Measurements from ENCODE around the gene SNTA1. TPM values are rescaled to one million over a fixed set of nuclear protein-coding genes. Genes with fewer than 3 reads are reported as not detected.

SNTA1 gene
- total RNA-seq, 2 experiments from 2014 or later: 36.6 to 44.8 TPM

DNA sequence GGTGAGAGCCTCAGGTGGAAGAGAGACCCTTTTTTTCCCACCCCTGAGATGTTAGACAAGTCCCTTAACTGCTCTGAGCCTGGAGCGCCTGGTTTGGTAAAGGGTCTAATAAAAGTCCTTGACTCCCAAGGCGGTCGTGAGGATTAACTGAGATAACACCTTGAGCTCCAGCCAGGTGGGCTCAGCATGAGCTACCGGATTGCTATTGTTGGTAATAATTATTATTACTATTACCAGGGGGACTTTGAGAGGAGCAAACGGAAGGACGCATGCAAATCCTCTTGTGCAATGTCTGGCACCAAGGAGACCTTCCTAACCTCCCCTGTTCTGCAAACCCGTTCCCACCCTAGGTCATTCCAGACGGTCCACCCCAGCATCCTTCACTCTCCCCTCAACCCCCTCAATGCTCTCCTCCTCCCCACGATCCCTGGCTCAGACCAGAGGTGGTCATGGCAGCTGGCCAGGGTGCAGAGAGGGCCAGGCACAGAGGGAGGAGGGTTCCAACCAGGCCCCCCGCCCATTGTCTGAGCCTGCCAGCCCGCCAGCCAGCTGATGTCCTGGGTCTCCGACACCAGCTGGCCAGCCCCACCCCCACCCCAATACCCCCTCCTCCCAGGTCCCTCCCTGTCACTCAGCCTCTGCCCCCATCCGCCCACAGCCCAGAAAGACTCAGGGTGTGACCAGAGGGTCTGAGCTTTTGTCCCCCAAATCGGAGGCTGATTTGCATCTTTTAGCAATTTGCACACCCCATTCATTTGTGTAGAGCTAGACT lies 32.0 kb upstream of the SNTA1 start:
- no peaks in the 10 kb centered on the region for H3K9me2 ChIP-seq (ENCODE audit: insufficient read depth, low read length)
- H2AFZ ChIP-seq (ENCODE audit: low read length): peak overlapping the region; percentile 91
- ChIA-PET POLR2A (interaction anchor here (0.6 to 2.6 kb wide), 6 partner anchors 9 to 191 kb away, joined by 3 to 12 read pairs (median 4); partner anchors contain the start of genes ACTL10 and CBFA2T2), CTCF (ENCODE audit: unreplicated experiment) (interaction anchor here (0.6 to 1.4 kb wide), 3 partner anchors 10 to 387 kb away, joined by 3 to 8 read pairs (median 4); no protein-coding TSS in a partner anchor)
- no TSS peak for BruUV-seq (replicated peaks)
- intact Hi-C loops (cut with micrococcal nuclease; ENCODE audit: unreplicated experiment): no loop called here
- H4K20me1 ChIP-seq (ENCODE audit: insufficient read depth, low read length): no peaks in the 10 kb centered on the region
- no peaks in the 10 kb centered on the region for H3K9me3 ChIP-seq (ENCODE audit: low read length)
- peaks cover 62% of the 10 kb centered on the region for H3K4me1 ChIP-seq (ENCODE audit: insufficient read depth, low read length, poor library complexity, severe bottlenecking)
- no peaks in the 10 kb centered on the region for H3K36me3 ChIP-seq (ENCODE audit: insufficient read depth, low read length)
- H3K27ac ChIP-seq (ENCODE audit: low read depth, low read length, poor library complexity, severe bottlenecking): peak overlapping the region; percentile 38
- TF ChIP-seq EZH2phosphoT487 (IDR thresholded peaks at IDR 0.05; ENCODE audit: borderline replicate concordance, low read depth, low read length): no peak
- TF ChIP-seq, protein P1, sequence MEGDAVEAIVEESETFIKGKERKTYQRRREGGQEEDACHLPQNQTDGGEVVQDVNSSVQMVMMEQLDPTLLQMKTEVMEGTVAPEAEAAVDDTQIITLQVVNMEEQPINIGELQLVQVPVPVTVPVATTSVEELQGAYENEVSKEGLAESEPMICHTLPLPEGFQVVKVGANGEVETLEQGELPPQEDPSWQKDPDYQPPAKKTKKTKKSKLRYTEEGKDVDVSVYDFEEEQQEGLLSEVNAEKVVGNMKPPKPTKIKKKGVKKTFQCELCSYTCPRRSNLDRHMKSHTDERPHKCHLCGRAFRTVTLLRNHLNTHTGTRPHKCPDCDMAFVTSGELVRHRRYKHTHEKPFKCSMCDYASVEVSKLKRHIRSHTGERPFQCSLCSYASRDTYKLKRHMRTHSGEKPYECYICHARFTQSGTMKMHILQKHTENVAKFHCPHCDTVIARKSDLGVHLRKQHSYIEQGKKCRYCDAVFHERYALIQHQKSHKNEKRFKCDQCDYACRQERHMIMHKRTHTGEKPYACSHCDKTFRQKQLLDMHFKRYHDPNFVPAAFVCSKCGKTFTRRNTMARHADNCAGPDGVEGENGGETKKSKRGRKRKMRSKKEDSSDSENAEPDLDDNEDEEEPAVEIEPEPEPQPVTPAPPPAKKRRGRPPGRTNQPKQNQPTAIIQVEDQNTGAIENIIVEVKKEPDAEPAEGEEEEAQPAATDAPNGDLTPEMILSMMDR (conservative IDR thresholded peaks at IDR 0.05; ENCODE audit: low read length): no peak
- peak overlapping the region; percentile 49 for H3K4me3 ChIP-seq (ENCODE audit: low read depth, low read length, poor library complexity, severe bottlenecking)
- no peak for DNase-seq (ENCODE audit: low spot score)
- no peaks in the 10 kb centered on the region for H3K79me2 ChIP-seq (ENCODE audit: insufficient read depth, low read depth, low read length)
- H3K4me2 ChIP-seq (ENCODE audit: low read length): peak overlapping the region; percentile 72

DNA sequence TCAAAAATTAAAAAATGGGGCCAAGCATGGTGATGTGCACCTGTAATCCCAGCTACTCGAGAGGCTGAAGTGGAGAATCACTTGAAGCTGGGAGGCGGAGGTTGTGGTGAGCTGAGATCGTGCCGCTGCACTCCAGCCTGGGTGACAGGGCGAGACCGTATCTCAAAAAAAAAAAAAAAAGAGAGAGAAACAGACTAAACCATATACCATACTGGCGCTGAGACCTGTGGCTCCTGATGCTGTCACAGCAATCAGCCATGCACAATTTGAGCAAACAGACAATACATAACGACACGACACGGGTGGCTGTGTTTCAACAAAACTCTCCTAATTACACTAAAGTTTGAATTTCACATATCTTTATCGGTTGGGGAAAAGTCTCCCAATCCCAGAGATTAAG lies 31.4 kb upstream of the SNTA1 start:
- Histone ChIP-seq H4K20me1 (ENCODE audit: insufficient read depth, low read length) (no peaks in the 10 kb centered on the region), H3K9me2 (ENCODE audit: insufficient read depth, low read length) (no peaks in the 10 kb centered on the region), H3K36me3 (ENCODE audit: insufficient read depth, low read length) (no peaks in the 10 kb centered on the region), H3K9me3 (ENCODE audit: low read length) (no peaks in the 10 kb centered on the region), H3K4me3 (ENCODE audit: low read depth, low read length, poor library complexity, severe bottlenecking) (no peak overlapping the region), H3K4me2 (ENCODE audit: low read length) (peak overlapping the region; percentile 72), H2AFZ (ENCODE audit: low read length) (peak overlapping the region; percentile 91; the same call in 1 of the 2 replicates), H3K27ac (ENCODE audit: low read depth, low read length, poor library complexity, severe bottlenecking) (peak overlapping the region; percentile 38), H3K4me1 (ENCODE audit: insufficient read depth, low read length, poor library complexity, severe bottlenecking) (peaks cover 68% of the 10 kb centered on the region), H3K79me2 (ENCODE audit: insufficient read depth, low read depth, low read length) (no peaks in the 10 kb centered on the region)
- DNase-seq (ENCODE audit: low spot score): no peak
- no TSS peak for BruUV-seq (replicated peaks)
- ChIA-PET POLR2A (interaction anchor here (0.6 to 2.6 kb wide), 5 partner anchors 10 to 192 kb away, joined by 3 to 12 read pairs (median 3); partner anchors contain the start of genes ACTL10 and CBFA2T2), CTCF (ENCODE audit: unreplicated experiment) (interaction anchor here (0.6 kb wide), 1 partner anchor 30 kb away, joined by 4 read pairs; no protein-coding TSS in a partner anchor)
- intact Hi-C loops (cut with micrococcal nuclease; ENCODE audit: unreplicated experiment): no loop called here
- no peak for TF ChIP-seq EZH2phosphoT487 (IDR thresholded peaks at IDR 0.05; ENCODE audit: borderline replicate concordance, low read depth, low read length)
- TF ChIP-seq, protein P1 (conservative IDR thresholded peaks at IDR 0.05; ENCODE audit: low read length): no peak

All from OCI-LY7 (cell line).